GM12878 (cell line): ENCODE data around the gene USP46. TPM values are rescaled to one million over a fixed set of nuclear protein-coding genes. Genes with fewer than 3 reads are reported as not detected.

Experiments used
- ATAC-seq: fragments of 200-7000 bp; cut with Tn5 transposase; 3 replicates; pipeline ENCODE4 v1.9.1; 2020; ENCODE audit warnings: mild to moderate bottlenecking, moderate library complexity
- BruUV-seq: library from RNA; stranded (reverse); fragments of 400-500 nt; replicated peaks from 2 replicates; lab custom pipeline; 2021; lab: Mats Ljungman, UMichigan
- CTCF ChIA-PET: fragments of 300-600 bp; sonication (Branson Sonifier 250); formaldehyde crosslinking; extraction: SDS; loops from one replicate; lab custom pipeline; 2021; ENCODE audit warnings: inconsistent platforms; lab: Yijun Ruan, JAX
- POLR2A ChIA-PET: fragments of 350-600 bp; formaldehyde crosslinking; extraction: SDS; loops from one replicate; lab custom pipeline; 2021; ENCODE audit warnings: inconsistent platforms; lab: Charles Lee
- RAD21 ChIA-PET: fragments of 300-600 bp; sonication (Branson Sonifier 250); formaldehyde crosslinking; loops from one replicate; lab custom pipeline; 2023; ENCODE audit warnings: antibody characterized with exemption; ENCODE audit not compliant: unreplicated experiment; lab: Charles Lee
- SMC1A ChIA-PET: fragments of 300-600 bp; sonication (Branson Sonifier 250); formaldehyde crosslinking; loops from one replicate; lab custom pipeline; 2023; ENCODE audit not compliant: unreplicated experiment, uncharacterized antibody; lab: Charles Lee
- DNase-seq: peaks from one replicate; pipeline ENCODE4 v3.0.0-alpha.2; 2011; ENCODE audit warnings: low read depth, low spot score
- FAIRE-seq: peaks from 3 replicates; lab custom pipeline; 2011; peaks lifted over from hg19 to GRCh38; lab: Jason Lieb, UNC
- H2AFZ ChIP-seq: 2 replicates; pipeline ENCODE4 v1.6.0; 2011; ENCODE audit warnings: low read depth, low read length, control low read depth; ENCODE audit not compliant: control insufficient read depth
- H3K27ac ChIP-seq: 2 replicates; pipeline ENCODE4 v1.5.1; 2011; ENCODE audit warnings: control low read depth; ENCODE audit not compliant: control insufficient read depth, insufficient read depth
- H3K27me3 ChIP-seq, 2 experiments: replicated peaks in 1 of 2; 2 replicates each; pipeline versions ENCODE4 v1.6.0 to v1.6.1; 2011; ENCODE audit warnings: low read length in 1 of 2; ENCODE audit not compliant: control insufficient read depth in 2 of 2, insufficient read depth in 2 of 2
- H3K36me3 ChIP-seq, 2 experiments: 2 replicates each; pipeline ENCODE4 v1.5.1; 2011; ENCODE audit warnings: low read length in 1 of 2; ENCODE audit not compliant: control insufficient read depth in 2 of 2, insufficient read depth in 2 of 2
- H3K4me1 ChIP-seq: 2 replicates; pipeline ENCODE4 v1.6.1; 2011; ENCODE audit warnings: mild to moderate bottlenecking, low read length, moderate library complexity, mixed read lengths; ENCODE audit not compliant: control insufficient read depth, insufficient read depth
- H3K4me2 ChIP-seq: 2 replicates; pipeline ENCODE4 v1.6.0; 2011; ENCODE audit warnings: control low read depth; ENCODE audit not compliant: control insufficient read depth, insufficient read depth
- H3K4me3 ChIP-seq: fragments of 200-600 bp; sonication (generic); 2 replicates; pipeline ENCODE4 v1.5.1; 2016
- H3K79me2 ChIP-seq: 2 replicates; pipeline ENCODE4 v1.6.0; 2011; ENCODE audit warnings: low read length; ENCODE audit not compliant: control insufficient read depth, insufficient read depth
- H3K9ac ChIP-seq: 2 replicates; pipeline ENCODE4 v1.8.0; 2011; ENCODE audit warnings: low read length, control low read depth, mixed read lengths; ENCODE audit not compliant: control insufficient read depth, insufficient read depth
- H3K9me3 ChIP-seq: replicated peaks from 3 replicates; pipeline ENCODE4 v1.5.1; 2011; ENCODE audit warnings: mild to moderate bottlenecking, low read length; ENCODE audit not compliant: control insufficient read depth, insufficient read depth
- H4K20me1 ChIP-seq: 2 replicates; pipeline ENCODE4 v1.6.0; 2011; ENCODE audit not compliant: control insufficient read depth, insufficient read depth
- ASH2L ChIP-seq: fragments of 300-600, 200-600 bp; sonication (generic); IDR thresholded peaks from 2 replicates; pipeline ENCODE4 v1.6.1; 2017; ENCODE audit warnings: low read depth, mild to moderate bottlenecking, borderline replicate concordance
- CBX5 ChIP-seq: sonication (generic); IDR thresholded peaks from 2 replicates; pipeline ENCODE4 v1.6.1; 2016; ENCODE audit warnings: low read depth, moderate library complexity, mild to moderate bottlenecking, inconsistent platforms
- CHD2 ChIP-seq: IDR thresholded peaks from 2 replicates; pipeline ENCODE4 v1.6.1; 2011; ENCODE audit warnings: low read depth, low read length, improper control_type of control experiment, borderline replicate concordance
- JUND ChIP-seq: IDR thresholded peaks from 2 replicates; pipeline ENCODE4 v1.6.1; 2012; ENCODE audit warnings: low read depth, mild to moderate bottlenecking, low read length, improper control_type of control experiment, moderate library complexity
- MLLT1 ChIP-seq: fragments of 450-650 bp; IDR thresholded peaks from 2 replicates; pipeline ENCODE4 v1.6.1; 2016; ENCODE audit warnings: mild to moderate bottlenecking
- NFYB ChIP-seq: IDR thresholded peaks from 2 replicates; pipeline ENCODE4 v1.6.1; 2011; ENCODE audit warnings: low read depth, mild to moderate bottlenecking, low read length, improper control_type of control experiment, moderate library complexity; ENCODE audit not compliant: insufficient read depth
- WRNIP1 ChIP-seq: IDR thresholded peaks from 2 replicates; pipeline ENCODE4 v1.6.1; 2011; ENCODE audit warnings: low read depth, low read length, improper control_type of control experiment, borderline replicate concordance
- ZNF274 ChIP-seq: IDR thresholded peaks from one replicate; pipeline ENCODE4 v1.8.0; 2011; ENCODE audit not compliant: insufficient read length, insufficient read depth
- in situ Hi-C: fragments of 300-500 bp; cut with MboI; formaldehyde crosslinking; loops from 9 replicates; pipeline ENCODE4 v1.14.3; 2018; ENCODE audit warnings: mixed read lengths
- intact Hi-C: fragments of 100-400 bp; cut with micrococcal nuclease; formaldehyde crosslinking; loops from one replicate; pipeline ENCODE4 v1.14.2; 2022; ENCODE audit not compliant: unreplicated experiment
- polyA plus RNA-seq, 11 experiments: library from polyadenylated mRNA; depleted of rRNA in 4 of 11; unstranded in 6 of 11; stranded (reverse) in 5 of 11; fragments of >200 nt; fragmentation: Nextera tagmentation in 4 of 11; fragmentation: Illumina TruSeq in 1 of 11; extraction: Ambion mirVana in 4 of 11; extraction: Trizol in 1 of 11; gene quantifications; 1 replicate in 1 of 11; 2 replicates in 10 of 11; pipeline versions ENCODE4 v1.2.1 to v1.2.3, GENCODE V29; 2011 to 2016; ENCODE audit warnings: inconsistent platforms in 2 of 11, missing spikeins in 2 of 11, low read depth in 1 of 11
- total RNA-seq, 4 experiments: library from RNA; depleted of rRNA in 3 of 4; stranded (reverse); fragments of >200 nt in 3 of 4; fragmentation: Illumina TruSeq in 1 of 4; extraction: Trizol in 1 of 4; gene quantifications; 2 replicates each; pipeline versions ENCODE4 v1.2.1 to v1.2.3, GENCODE V29; 2013 to 2021
- TF ChIP-seq, protein P1 (sequence below): fragments of 450-650 bp; IDR thresholded peaks from 2 replicates; pipeline ENCODE4 v1.6.1; 2017; ENCODE audit warnings: borderline replicate concordance
- TF ChIP-seq, protein P2 (sequence below): IDR thresholded peaks from 2 replicates; pipeline ENCODE4 v1.6.1; 2011; ENCODE audit warnings: low read depth, mild to moderate bottlenecking, low read length, moderate library complexity, borderline replicate concordance; ENCODE audit errors: extremely low read depth

USP46 gene
- total and polyA plus RNA-seq, 10 of the 15 experiments (the other 5 are each of a cell fraction or from before 2014, with no cell fraction given) = 5.3 to 20.1 (median 12.0) TPM

GRCh38 chr4:52693492-52693891, 34.4 kb upstream of the USP46 start:
- in situ Hi-C loops (no loop called here), intact Hi-C loops (no loop called here)
- Histone ChIP-seq H3K9me3 (no peaks in the 10 kb centered on the region; the same call in 1 of the 3 replicates), H2AFZ (no peak overlapping the region), H3K4me1 (no peaks in the 10 kb centered on the region), H3K79me2 (no peaks in the 10 kb centered on the region), H3K4me3 (no peak overlapping the region), H3K27ac (no peak overlapping the region), H3K27me3 (no peaks in the 10 kb centered on the region), H3K4me2 (no peak overlapping the region), H3K36me3 (no peaks in the 10 kb centered on the region), H3K9ac (no peak overlapping the region), H4K20me1 (no peaks in the 10 kb centered on the region)
- ATAC-seq (no peak), FAIRE-seq (no peak), DNase-seq (no peak)
- ChIA-PET CTCF (no interaction called here), RAD21 (no interaction called here), SMC1A (no interaction called here), POLR2A (no interaction called here)
- TF ChIP-seq, protein P1, sequence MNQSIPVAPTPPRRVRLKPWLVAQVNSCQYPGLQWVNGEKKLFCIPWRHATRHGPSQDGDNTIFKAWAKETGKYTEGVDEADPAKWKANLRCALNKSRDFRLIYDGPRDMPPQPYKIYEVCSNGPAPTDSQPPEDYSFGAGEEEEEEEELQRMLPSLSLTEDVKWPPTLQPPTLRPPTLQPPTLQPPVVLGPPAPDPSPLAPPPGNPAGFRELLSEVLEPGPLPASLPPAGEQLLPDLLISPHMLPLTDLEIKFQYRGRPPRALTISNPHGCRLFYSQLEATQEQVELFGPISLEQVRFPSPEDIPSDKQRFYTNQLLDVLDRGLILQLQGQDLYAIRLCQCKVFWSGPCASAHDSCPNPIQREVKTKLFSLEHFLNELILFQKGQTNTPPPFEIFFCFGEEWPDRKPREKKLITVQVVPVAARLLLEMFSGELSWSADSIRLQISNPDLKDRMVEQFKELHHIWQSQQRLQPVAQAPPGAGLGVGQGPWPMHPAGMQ = no peak
- no peak for TF ChIP-seq CHD2
- peak; percentile 88; the same call in 1 of the 2 replicates for TF ChIP-seq CBX5
- BruUV-seq = no TSS peak

- POLR2A ChIA-PET = interaction anchor here (1.0 kb wide), 1 partner anchor 20 kb away, joined by 3 read pairs; no protein-coding TSS in a partner anchor
- no peak overlapping the region for H2AFZ ChIP-seq
- H3K9ac ChIP-seq = no peak overlapping the region
- in situ Hi-C loops = no loop called here
- no peak overlapping the region for H3K4me3 ChIP-seq
- H3K9me3 ChIP-seq = no peaks in the 10 kb centered on the region; the same call in 1 of the 3 replicates
- CTCF ChIA-PET = interaction anchor here (1.0 to 1.2 kb wide), 3 partner anchors 15 to 223 kb away, joined by 3 to 5 read pairs (median 4); no protein-coding TSS in a partner anchor
- H3K36me3 ChIP-seq = no peaks in the 10 kb centered on the region
- no peak overlapping the region for H3K4me2 ChIP-seq
- no peaks in the 10 kb centered on the region for H3K27me3 ChIP-seq
- DNase-seq (no peak), ATAC-seq (no peak), FAIRE-seq (no peak)
- intact Hi-C loops = no loop called here
- H3K27ac ChIP-seq = no peak overlapping the region
- no peaks in the 10 kb centered on the region for H3K79me2 ChIP-seq
- RAD21 ChIA-PET = interaction anchor here (0.9 to 1.1 kb wide), 2 partner anchors 17 to 30 kb away, joined by 3 read pairs; no protein-coding TSS in a partner anchor
- SMC1A ChIA-PET = interaction anchor here (0.9 to 1.1 kb wide), 2 partner anchors 12 to 65 kb away, joined by 3 to 4 read pairs; no protein-coding TSS in a partner anchor
- H3K4me1 ChIP-seq = peaks cover 11% of the 10 kb centered on the region
- BruUV-seq = no TSS peak
- H4K20me1 ChIP-seq = no peaks in the 10 kb centered on the region
- TF ChIP-seq MLLT1 = no peak
- TF ChIP-seq NFYB = no peak
- no peak for TF ChIP-seq CHD2
- no peak for TF ChIP-seq JUND
- TF ChIP-seq, protein P2, sequence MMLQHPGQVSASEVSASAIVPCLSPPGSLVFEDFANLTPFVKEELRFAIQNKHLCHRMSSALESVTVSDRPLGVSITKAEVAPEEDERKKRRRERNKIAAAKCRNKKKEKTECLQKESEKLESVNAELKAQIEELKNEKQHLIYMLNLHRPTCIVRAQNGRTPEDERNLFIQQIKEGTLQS = no peak
- TF ChIP-seq ASH2L = no peak
- no peak for TF ChIP-seq ZNF274
- no peak for TF ChIP-seq WRNIP1
Observed at GRCh38 chr4:52689096-52689495, 30.0 kb upstream of the USP46 start.
